ENCODE data around the gene MZF1.
A peak's percentile ranks its signal among the peaks of the same experiment; 100 is the strongest.

MZF1 gene

DNA sequence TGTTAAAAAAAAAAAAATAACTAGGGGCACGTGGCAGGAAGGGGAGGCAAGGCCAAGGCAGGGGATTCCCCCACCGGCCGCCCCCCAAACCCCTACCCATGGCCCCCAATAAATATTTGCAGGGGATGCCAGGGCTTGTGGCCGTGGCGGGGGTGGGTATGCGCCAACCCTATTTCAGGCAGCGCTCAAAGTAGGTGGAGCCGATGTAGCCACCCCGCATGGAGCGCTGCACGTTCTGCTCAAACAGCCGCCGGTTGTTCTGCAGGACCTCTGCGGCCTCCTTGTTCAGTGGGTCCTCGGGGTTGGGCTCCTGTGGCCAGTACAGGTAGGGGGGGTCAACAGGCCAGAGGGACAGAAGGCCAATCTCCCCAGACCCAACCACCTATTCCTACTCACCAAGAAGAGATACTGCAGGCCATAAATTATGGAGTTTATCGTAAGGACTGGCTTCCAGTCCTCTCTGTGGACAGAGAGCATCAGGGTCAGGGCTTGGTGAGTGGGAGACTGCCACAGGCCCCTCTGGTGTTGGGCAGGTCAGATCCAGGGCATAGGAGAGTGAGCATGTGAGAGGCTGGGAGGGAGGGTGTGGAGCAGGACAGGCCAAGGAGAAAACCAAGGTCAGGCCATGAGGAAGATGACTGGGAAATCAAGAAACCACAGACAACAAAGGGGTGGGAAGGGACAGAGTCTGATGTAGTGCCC, 17.1 kb downstream of the MZF1 start:
- no peak for DNase-seq (ENCODE audit: low read depth, low spot score)

DNA sequence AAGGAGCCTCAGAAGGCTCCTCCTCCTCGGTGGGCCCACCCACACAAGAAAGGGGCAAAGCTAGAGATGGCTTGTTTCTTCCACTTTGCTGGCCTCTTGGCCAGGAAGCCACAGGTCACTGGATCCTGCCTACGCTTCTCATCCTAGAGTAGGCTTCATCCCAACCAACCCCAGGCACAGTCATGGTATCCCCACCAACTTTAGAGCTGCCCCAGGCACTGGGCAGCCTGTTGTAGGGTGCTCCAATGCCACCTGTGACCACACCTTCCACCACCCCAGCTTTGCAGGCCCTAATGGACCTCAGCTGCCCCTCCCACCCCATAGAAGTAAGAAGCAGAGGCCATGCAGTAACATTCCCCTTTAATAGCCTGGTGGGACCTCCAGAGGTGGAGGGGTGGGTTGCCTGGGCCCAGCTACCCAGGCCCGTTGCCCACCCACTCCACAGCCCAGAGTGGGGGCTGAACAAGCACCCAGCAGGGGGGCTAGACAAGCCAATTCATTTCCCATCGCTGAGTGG, 17.7 kb downstream of the MZF1 start:
- no peak for DNase-seq (ENCODE audit: low read depth, low spot score)

DNA sequence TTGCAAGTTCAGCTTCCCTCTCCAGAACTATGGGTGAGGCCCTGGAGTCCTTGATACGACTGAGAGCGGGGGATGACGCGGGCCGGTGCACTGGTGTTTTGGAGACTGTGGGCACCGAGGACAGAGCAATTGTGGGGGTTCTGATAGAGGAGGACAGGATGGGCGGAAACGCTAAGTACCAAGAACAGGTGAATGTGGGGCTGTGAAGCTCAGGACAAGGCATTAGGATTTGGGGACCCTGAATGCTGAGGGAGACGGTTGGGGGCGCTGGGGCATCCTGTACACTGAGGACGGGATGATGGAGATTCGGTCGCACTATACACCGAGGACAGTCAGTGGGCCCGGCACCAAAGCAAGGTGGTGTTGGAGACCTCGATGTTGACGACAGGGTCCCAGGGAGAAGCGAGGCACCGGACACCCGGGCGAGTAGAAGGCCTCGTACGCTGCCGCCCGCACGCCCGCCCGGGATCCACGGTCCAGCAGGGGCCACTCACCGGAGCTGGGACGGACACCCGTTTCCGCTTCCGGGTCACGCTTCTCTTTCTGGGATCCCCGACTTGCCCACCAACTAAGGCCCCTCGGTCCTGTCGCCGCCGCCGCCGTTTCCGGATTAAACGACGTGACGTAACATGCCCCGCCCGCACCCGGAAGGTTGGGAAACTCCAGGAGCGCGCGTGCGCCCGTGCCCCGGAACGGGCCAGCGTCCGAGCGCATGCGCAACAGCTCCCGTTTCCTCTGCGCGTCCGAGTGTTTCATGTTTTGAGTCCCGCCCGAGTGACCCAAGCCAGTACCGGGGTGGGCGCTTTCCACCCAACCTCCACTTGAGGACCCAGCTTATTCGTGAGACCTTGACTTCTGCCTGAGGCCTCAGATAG, 18.4 kb downstream of the MZF1 start, which contains the start of gene CHMP2A:
Gene CHMP2A (minus strand): TSS at position 612 of the 875 bp plus-strand sequence. CDS start 893 bp downstream, outside the sequence.
- peak; percentile 98 for DNase-seq (ENCODE audit: low read depth, low spot score)

DNA sequence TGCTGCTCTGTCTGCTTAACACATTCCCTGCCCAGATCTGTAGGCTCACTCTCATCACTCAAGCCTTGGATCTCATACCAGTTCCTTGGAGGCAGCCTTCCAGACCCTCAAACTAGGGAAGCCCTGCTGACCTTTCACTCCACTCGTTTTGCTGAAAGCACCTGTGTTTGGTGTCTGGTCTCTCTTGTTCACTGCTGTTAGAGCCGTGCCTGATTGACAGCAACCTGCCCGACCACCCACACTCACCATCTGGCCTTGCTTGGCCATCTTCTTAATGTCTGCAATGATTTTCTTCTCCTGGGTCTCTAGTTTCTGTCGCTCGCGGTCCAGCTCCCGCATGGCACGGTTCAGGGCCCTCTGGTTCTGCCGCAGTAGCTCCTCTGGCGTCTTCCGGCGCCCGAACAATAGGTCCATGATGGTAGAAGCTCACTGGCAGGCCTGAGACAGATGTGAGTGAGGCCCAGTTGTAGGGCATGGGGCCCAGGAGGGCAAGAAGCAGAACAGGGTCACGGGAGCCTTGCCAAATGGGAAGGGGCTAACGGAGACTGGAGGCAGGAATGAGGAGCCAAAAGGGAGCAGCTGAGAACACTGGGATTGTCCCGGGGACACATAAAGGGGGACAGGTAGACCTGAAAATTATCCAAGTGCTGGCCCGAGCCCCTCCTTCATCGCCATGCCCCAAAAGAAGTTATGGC, 19.2 kb downstream of the MZF1 start:
- no peak for DNase-seq (ENCODE audit: low read depth, low spot score)

DNA sequence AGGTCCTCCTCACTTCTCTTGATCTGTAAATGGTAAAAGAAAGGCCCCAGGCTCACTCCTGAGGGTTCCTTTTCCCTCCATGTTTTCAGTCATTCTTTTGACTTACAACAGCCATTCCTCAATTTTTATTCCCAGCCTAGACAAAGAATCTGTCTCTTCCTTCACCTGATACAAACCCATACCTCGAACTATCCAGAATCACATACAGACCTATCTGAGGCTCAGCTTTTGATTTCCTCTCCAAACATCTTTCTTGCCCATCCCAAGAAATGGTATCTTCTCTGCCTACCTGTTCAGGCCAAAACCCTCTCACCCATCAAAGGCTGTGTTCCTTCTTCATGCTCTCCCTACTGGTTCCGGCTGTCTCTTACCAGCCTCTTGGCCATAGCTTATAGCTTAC, 20.5 kb downstream of the MZF1 start:
- DNase-seq (ENCODE audit: low read depth, low spot score), result no peak

DNA sequence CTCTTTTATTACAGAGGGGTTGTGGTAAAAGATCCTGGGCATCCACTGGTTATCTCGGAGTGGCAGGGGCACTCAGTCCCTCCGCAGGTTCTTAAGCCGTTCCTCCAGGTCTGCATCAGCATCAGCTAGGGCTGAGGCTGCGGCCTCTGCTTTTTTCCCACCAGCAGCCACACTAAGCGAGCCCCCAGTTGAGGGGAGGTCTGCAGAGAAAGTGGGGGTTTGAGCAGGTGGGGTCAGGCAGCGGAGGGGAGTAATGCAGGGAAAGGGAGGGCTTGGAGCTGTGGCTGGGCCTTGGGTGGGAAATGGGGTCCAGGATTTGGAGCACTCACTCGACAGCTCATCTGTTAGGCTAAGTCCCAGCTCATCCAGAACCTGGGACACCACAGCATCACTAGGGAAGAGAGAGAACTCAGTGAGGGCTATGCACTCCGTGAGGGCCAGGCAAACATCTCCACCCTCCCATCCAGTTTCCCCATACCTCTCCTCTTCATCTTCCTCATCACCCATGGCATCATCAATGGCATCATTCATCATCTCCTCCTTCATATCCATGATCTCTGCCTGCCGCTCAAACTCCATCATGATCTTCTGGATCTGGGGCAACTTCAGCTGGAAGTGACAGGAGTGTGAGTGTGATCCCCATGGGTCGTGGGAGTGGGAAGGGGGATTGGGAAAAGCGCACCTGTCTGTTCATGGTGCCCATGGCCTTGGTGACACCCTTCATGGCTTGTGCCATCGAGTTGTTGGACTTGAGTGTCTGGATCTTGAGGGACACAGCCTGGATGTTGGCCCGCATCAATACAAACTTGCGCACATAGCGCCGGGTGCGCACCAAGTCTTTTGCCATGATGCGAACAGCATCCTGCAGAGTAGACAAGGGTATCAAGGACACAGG, 21.3 kb downstream of the MZF1 start:
- DNase-seq (ENCODE audit: low read depth, low spot score), result no peak

DNA sequence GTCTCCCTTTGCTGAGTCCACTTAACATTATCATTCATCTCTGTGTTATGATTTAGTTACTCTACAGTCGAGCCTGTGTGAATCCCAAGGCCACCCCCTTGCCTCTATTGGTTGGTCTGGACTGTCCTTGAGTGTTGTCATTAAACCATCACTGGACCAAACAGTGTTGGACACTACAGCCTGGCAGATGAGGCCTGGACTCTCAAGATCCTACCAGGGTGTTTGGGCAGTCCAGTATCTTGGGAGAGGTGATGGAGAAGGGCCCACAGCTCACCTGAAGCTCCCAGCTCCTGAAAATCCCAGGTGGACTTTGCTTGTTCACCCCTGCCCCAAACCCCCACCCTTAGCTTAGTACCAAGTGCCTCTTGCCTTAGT, 22.0 kb downstream of the MZF1 start:
- no peak for DNase-seq (ENCODE audit: low read depth, low spot score)

DNA sequence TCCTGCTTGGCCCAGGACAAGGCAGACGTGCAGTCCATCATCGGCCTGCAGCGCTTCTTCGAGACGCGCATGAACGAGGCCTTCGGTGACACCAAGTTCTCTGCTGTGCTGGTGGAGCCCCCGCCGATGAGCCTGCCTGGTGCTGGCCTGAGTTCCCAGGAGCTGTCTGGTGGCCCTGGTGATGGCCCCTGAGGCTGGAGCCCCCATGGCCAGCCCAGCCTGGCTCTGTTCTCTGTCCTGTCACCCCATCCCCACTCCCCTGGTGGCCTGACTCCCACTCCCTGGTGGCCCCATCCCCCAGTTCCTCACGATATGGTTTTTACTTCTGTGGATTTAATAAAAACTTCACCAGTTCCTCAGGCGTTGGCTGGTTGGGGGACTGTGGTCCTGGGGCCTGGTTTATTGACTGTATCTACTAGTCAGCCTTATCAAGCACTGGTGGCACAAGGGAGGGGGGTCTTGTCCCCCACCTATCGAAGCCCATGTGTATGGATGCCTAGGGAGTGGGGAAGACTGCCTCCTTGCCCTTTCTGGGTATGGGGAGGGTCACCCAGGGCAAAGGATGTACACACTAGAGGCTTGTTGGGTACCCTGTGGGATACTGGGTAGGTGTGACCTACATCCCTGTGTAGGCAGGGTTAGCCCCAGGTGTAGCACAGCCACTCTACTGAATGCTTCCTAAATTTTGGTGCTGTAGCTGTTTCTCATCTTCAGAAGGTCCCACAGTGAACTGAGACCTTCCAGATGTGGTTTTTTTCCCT, 22.6 kb downstream of the MZF1 start:
- DNase-seq (ENCODE audit: low read depth, low spot score), result no peak

DNA sequence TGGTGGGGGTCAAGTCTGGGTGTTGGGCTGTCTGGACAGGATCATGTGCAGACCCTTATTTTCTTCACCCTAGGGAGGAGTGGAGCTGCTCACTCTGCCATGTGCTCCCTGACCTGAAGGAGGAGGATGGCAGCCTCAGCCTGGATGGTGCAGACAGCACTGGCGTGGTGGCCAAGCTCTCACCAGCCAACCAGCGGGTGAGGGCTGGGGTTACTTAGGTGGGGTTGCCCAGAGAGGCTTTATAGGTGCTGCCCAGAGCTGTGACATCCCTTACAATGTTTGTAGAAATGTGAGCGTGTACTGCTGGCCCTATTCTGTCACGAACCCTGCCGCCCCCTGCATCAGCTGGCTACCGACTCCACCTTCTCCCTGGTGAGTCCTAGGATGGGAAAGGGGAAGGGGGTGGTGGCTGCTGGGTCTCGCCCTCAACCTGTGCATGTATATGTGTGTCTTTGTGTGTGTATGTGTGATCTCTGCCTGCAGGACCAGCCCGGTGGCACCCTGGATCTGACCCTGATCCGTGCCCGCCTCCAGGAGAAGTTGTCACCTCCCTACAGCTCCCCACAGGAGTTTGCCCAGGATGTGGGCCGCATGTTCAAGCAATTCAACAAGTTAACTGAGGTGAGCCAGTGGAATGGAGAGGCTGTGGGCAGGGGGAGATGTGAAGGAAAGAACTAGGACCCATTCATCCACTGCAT, 23.3 kb downstream of the MZF1 start:
- DNase-seq (ENCODE audit: low read depth, low spot score), result no peak

DNA sequence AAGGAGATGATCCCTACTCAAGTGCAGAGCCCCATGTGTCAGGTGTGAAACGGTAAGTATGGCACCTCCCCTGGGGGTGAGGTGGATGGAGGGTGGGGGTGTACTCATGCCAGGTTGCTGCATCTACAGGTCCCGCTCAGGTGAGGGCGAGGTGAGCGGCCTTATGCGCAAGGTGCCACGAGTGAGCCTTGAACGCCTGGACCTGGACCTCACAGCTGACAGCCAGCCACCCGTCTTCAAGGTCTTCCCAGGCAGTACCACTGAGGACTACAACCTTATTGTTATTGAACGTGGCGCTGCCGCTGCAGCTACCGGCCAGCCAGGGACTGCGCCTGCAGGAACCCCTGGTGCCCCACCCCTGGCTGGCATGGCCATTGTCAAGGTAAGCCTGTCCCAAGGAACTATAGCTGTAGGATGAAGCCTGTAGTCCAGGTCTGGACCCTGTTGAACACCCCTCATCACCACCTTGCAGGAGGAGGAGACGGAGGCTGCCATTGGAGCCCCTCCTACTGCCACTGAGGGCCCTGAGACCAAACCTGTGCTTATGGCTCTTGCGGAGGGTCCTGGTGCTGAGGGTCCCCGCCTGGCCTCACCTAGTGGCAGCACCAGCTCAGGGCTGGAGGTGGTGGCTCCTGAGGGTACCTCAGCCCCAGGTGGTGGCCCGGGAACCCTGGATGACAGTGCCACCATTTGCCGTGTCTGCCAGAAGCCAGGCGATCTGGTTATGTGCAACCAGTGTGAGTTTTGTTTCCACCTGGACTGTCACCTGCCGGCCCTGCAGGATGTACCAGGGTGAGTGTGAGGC, 24.1 kb downstream of the MZF1 start:
- no peak for DNase-seq (ENCODE audit: low read depth, low spot score)

DNA sequence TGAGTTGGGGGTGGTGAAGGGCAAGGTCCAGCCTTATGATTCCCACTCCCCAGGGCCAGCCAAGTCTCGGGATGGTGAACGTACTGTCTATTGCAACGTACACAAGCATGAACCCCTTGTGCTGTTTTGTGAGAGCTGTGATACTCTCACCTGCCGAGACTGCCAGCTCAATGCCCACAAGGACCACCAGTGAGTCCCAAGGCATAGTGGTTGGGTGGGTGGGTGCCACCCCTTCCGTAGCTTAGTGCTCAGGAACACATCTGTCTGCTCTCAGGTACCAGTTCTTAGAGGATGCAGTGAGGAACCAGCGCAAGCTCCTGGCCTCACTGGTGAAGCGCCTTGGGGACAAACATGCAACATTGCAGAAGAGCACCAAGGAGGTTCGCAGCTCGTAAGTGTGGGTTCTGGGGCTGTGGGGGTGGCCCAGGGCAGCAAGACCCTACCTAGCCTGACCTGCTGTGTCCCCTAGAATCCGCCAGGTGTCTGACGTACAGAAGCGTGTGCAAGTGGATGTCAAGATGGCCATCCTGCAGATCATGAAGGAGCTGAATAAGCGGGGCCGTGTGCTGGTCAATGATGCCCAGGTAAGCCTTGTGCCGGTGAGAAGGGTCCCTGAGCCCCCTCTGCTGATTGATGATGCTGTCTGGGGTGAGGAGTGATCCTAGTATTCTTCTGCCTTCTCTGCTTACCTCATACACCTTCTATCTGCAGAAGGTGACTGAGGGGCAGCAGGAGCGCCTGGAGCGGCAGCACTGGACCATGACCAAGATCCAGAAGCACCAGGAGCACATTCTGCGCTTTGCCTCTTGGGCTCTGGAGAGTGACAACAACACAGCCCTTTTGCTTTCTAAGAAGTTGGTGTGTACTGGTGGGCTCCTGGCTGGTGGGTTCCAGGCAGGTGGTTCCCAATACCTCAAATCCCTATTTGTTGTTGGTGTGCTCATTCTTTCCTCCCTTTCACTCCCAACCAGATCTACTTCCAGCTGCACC, 25.5 kb downstream of the MZF1 start:
- no peak for DNase-seq (ENCODE audit: low read depth, low spot score)

DNA sequence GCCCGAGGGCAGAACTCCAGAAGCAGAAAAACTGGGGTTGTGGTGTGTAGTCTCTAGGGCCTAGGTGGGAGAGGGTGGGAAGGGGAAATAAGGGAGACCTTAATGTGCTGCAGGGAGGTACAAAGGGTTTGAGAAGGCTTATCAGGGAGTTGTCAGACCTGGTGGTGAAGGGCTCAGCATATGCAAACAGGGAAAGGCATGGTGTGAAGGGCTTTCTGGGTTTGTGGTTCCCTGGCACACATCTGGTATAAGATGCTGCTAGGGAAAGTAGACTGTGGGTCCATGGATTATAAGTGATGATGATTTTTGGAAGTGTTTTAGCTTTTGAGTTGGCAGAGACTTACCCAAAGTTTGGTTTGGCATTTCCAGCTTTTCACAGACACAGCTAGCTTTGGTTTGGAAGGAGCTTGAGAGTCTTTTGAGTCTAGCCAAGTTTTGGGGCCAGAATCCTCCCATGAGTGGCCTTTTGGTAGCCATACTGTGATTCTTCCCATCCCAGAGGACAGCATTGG, 27.1 kb downstream of the MZF1 start:
- no peak for DNase-seq (ENCODE audit: low read depth, low spot score)

DNA sequence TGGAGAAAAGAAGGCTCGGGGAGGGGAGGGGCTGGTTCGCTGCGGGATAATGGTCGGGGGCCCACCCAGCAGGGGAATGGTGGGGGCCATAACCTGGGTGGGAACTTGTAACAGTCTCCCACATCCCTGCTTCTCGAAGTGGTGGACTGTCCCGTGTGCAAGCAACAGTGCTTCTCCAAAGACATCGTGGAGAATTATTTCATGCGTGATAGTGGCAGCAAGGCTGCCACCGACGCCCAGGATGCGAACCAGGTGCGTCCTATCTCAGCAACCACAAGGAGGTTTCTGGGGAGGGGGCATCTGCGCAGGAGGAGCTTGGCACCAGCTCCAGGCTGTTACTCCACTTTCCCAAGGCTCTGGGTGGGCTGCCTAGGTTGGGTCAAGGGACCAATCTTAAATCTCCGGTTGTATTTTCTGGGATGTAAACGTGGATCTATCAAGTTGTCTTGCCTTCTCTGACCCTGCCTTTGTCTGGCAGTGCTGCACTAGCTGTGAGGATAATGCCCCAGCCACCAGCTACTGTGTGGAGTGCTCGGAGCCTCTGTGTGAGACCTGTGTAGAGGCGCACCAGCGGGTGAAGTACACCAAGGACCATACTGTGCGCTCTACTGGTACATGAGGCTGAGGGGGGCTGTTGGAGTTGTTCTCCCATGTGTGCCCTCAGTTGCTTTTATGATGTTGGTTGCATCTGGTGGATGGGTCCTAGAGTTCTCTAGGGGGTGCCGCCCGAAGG, 27.7 kb downstream of the MZF1 start:
- DNase-seq (ENCODE audit: low read depth, low spot score), result peak; percentile 25

DNA sequence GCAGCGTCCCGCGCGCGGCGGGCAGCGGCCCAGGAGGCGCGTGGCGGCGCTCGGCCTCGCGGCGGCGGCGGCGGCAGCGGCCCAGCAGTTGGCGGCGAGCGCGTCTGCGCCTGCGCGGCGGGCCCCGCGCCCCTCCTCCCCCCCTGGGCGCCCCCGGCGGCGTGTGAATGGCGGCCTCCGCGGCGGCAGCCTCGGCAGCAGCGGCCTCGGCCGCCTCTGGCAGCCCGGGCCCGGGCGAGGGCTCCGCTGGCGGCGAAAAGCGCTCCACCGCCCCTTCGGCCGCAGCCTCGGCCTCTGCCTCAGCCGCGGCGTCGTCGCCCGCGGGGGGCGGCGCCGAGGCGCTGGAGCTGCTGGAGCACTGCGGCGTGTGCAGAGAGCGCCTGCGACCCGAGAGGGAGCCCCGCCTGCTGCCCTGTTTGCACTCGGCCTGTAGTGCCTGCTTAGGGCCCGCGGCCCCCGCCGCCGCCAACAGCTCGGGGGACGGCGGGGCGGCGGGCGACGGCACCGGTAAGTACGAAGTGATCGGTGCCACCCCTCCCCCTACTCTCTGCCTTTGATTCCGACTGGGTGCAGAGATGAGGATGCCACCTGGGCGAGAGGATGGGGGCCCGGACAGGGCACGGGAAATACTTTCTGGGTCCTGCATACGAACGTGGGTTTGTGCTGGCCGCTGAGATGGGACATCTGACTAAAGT, 28.4 kb downstream of the MZF1 start:
- peak; percentile 90 for DNase-seq (ENCODE audit: low read depth, low spot score)

DNA sequence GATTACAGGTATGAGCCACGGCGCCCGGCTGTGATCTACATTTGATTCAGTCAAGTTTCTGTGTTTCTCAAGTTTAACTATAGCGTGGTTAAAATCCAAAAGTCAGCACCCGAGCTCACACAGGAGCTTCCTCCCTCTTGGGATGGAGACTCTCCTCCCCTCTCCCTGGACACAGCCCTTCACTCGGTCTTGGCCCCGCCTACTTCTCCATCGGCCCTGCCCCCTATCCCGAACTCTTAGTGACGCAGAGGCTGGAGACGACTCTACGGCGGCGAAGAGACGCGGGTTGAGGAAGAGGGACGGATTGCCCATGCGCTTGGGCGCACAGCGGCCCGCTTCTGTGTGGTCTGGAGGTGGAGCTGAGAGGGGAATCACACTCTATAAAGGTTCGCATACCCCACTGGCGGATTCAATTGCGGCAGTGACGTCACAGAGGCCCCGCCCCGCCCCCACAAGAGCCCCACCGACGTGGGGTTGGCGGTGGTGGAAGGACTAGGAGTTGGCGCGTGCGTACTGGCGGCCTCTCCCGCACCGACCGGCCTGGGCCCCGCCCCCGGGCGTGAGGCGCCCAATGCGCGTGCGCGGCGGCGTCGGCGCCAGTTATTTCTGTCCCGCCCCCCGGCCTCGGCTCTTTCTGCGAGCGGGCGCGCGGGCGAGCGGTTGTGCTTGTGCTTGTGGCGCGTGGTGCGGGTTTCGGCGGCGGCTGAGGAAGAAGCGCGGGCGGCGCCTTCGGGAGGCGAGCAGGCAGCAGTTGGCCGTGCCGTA, 29.1 kb downstream of the MZF1 start, which contains the start of gene TRIM28:
Gene TRIM28 (plus strand): TSS at position 239 of the 765 bp plus-strand sequence. CDS start 694 bp downstream, outside the sequence.
- DNase-seq (ENCODE audit: low read depth, low spot score), result peak; percentile 100

Data from astrocyte of the hippocampus (primary cell).